Neuronal stem cell (in vitro differentiated cells): Measurements from ENCODE around the gene MALAT1.

ENCODE experiments used
- DNase-seq: peaks from one replicate; pipeline ENCODE4 v3.0.0-alpha.2; 2013; ENCODE audit warnings: low spot score
- H2AFZ ChIP-seq: one replicate; pipeline ENCODE4 v1.6.1; 2013; ENCODE audit warnings: mild to moderate bottlenecking, low read length, inconsistent platforms
- H2AK5ac ChIP-seq: 2 replicates; pipeline ENCODE4 v1.6.1; 2013; ENCODE audit warnings: low read depth, mild to moderate bottlenecking, inconsistent platforms, low read length, moderate library complexity, mixed read lengths
- H2BK120ac ChIP-seq: 2 replicates; pipeline ENCODE4 v1.6.1; 2013; ENCODE audit warnings: low read depth, mild to moderate bottlenecking, inconsistent platforms, low read length, moderate library complexity, mixed read lengths
- H2BK12ac ChIP-seq: one replicate; pipeline ENCODE4 v1.6.1; 2013; ENCODE audit warnings: low read length, inconsistent platforms
- H2BK15ac ChIP-seq: 2 replicates; pipeline ENCODE4 v1.6.1; 2013; ENCODE audit warnings: mild to moderate bottlenecking, low read length, inconsistent platforms, mixed read lengths
- H2BK5ac ChIP-seq: one replicate; pipeline ENCODE4 v1.6.1; 2013; ENCODE audit warnings: inconsistent platforms, mild to moderate bottlenecking, low read length, moderate library complexity
- H3K14ac ChIP-seq: one replicate; pipeline ENCODE4 v1.6.1; 2013; ENCODE audit warnings: low read length, inconsistent platforms
- H3K18ac ChIP-seq: 2 replicates; pipeline ENCODE4 v1.6.1; 2013; ENCODE audit warnings: low read length, inconsistent platforms
- H3K23ac ChIP-seq: 2 replicates; pipeline ENCODE4 v1.6.1; 2013; ENCODE audit warnings: low read depth, mild to moderate bottlenecking, mixed read lengths, low read length, inconsistent platforms; ENCODE audit not compliant: poor library complexity
- H3K27ac ChIP-seq: replicated peaks from 3 replicates; pipeline ENCODE4 v1.5.1; 2013; ENCODE audit warnings: low read length, inconsistent platforms
- H3K27me3 ChIP-seq, 3 experiments: 2 replicates each; pipeline ENCODE4 v1.6.1; 2013; ENCODE audit warnings: low read length in 3 of 3, mild to moderate bottlenecking in 2 of 3, inconsistent platforms in 1 of 3, low read depth in 1 of 3, mixed read lengths in 1 of 3, moderate library complexity in 1 of 3; ENCODE audit not compliant: control insufficient read depth in 3 of 3, insufficient read depth in 3 of 3
- H3K36me3 ChIP-seq, 2 donors: replicated peaks in 1 of 2; 2 replicates each; pipeline ENCODE4 v1.6.1; 2013; ENCODE audit warnings: low read length in 2 of 2; ENCODE audit not compliant: control insufficient read depth in 2 of 2, insufficient read depth in 2 of 2
- H3K4ac ChIP-seq: 2 replicates; pipeline ENCODE4 v1.6.1; 2013; ENCODE audit warnings: inconsistent platforms, mild to moderate bottlenecking, low read length, moderate library complexity
- H3K4me1 ChIP-seq, 2 donors: 1 replicate in 1 of 2; 2 replicates in 1 of 2; pipeline ENCODE4 v1.6.1; 2013; ENCODE audit warnings: low read length in 2 of 2, low read depth in 1 of 2; ENCODE audit not compliant: control insufficient read depth in 2 of 2, insufficient read depth in 1 of 2
- H3K4me2 ChIP-seq: one replicate; pipeline ENCODE4 v1.6.1; 2013; ENCODE audit warnings: mild to moderate bottlenecking, low read length, inconsistent platforms; ENCODE audit not compliant: insufficient read depth, poor library complexity, severe bottlenecking
- H3K4me3 ChIP-seq, 2 donors: 2 replicates each; pipeline ENCODE4 v1.5.1; 2013; ENCODE audit warnings: low read length in 2 of 2, mild to moderate bottlenecking in 2 of 2, inconsistent platforms in 1 of 2, moderate library complexity in 1 of 2
- H3K79me1 ChIP-seq: one replicate; pipeline ENCODE4 v1.6.1; 2013; ENCODE audit warnings: low read depth, mild to moderate bottlenecking, inconsistent platforms, low read length, moderate library complexity
- H3K9ac ChIP-seq: one replicate; pipeline ENCODE4 v1.6.1; 2013; ENCODE audit warnings: mild to moderate bottlenecking, low read depth, low read length, inconsistent platforms; ENCODE audit not compliant: poor library complexity
- H3K9me3 ChIP-seq, 2 donors: replicated peaks in 1 of 2; 2 replicates each; pipeline versions ENCODE3 to v1.6.1; 2013; ENCODE audit warnings: low read length in 2 of 2, mild to moderate bottlenecking in 2 of 2, inconsistent platforms in 1 of 2, low read depth in 1 of 2, mixed read lengths in 1 of 2, moderate library complexity in 1 of 2; ENCODE audit not compliant: control insufficient read depth in 2 of 2, insufficient read depth in 1 of 2
- H4K8ac ChIP-seq: one replicate; pipeline ENCODE4 v1.6.1; 2013; ENCODE audit warnings: low read depth, mild to moderate bottlenecking, inconsistent platforms, low read length, moderate library complexity
- H4K91ac ChIP-seq: one replicate; pipeline ENCODE4 v1.6.1; 2013; ENCODE audit warnings: low read length, low read depth, mild to moderate bottlenecking, inconsistent platforms; ENCODE audit not compliant: poor library complexity
- WGBS, 2 donors: extraction: QIAGEN DNeasy Blood & Tissue Kit; methylation state at CpG; one replicate each; pipeline ENCODE4 v1.1.7; 2013; ENCODE audit warnings: missing lambda C conversion rate in 2 of 2, mixed read lengths in 1 of 2; ENCODE audit not compliant: insufficient read length in 2 of 2, insufficient replicate concordance in 1 of 2; ENCODE audit errors: extremely low coverage in 2 of 2; 5-methylcytosine and 5-hydroxymethylcytosine counted together

The MALAT1 gene

GRCh38 chr11:65497141-65498041 lies 1.5 kb upstream of the MALAT1 start:
- no peak overlapping the region for H2BK15ac ChIP-seq
- H2AK5ac ChIP-seq, result peak overlapping the region; percentile 91
- H3K9ac ChIP-seq, result peak overlapping the region; percentile 97
- peak; percentile 99 for DNase-seq
- H3K79me1 ChIP-seq, result no peaks in the 10 kb centered on the region
- H4K8ac ChIP-seq, result no peak overlapping the region
- whole genome bisulfite sequencing, 2 donors, result no CpG with 5 or more reads among the region's 61 CpGs
- H3K4me3 ChIP-seq, result peak overlapping the region; percentile 72 to 90
- H3K4me1 ChIP-seq, result peaks cover 16 to 25% of the 10 kb centered on the region in 2 donors
- H2AFZ ChIP-seq, result no peak overlapping the region
- peak overlapping the region; percentile 100 for H3K27ac ChIP-seq
- H3K36me3 ChIP-seq, result peaks cover 14 to 21% of the 10 kb centered on the region in 2 donors
- H2BK12ac ChIP-seq, result no peak overlapping the region
- H3K23ac ChIP-seq, result peak overlapping the region; percentile 97
- peak overlapping the region; percentile 70 for H3K4me2 ChIP-seq
- peak overlapping the region; percentile 100 for H3K18ac ChIP-seq
- H3K4ac ChIP-seq, result no peak overlapping the region
- no peaks in the 10 kb centered on the region for H3K9me3 ChIP-seq
- H3K27me3 ChIP-seq, result no peaks in the 10 kb centered on the region
- peak overlapping the region; percentile 83 for H2BK5ac ChIP-seq
- peak overlapping the region; percentile 53 for H4K91ac ChIP-seq
- H3K14ac ChIP-seq, result no peak overlapping the region
- peak overlapping the region; percentile 13 for H2BK120ac ChIP-seq

- Histone ChIP-seq H3K4ac (peak overlapping the region; percentile 8), H3K4me3 (peak overlapping the region; percentile 72 to 90), H3K9ac (peak overlapping the region; percentile 65), H3K27me3 (no peaks in the 10 kb centered on the region), H2BK12ac (no peak overlapping the region), H3K4me2 (peak overlapping the region; percentile 70), H2BK15ac (no peak overlapping the region), H3K23ac (no peak overlapping the region), H3K14ac (peak overlapping the region; percentile 49), H2AFZ (no peak overlapping the region), H3K18ac (peak overlapping the region; percentile 100), H3K9me3 (no peaks in the 10 kb centered on the region), H4K8ac (no peak overlapping the region), H3K4me1 (peaks cover 10 to 18% of the 10 kb centered on the region in 2 donors), H2AK5ac (peak overlapping the region; percentile 91), H3K79me1 (no peaks in the 10 kb centered on the region), H2BK5ac (peak overlapping the region; percentile 83), H2BK120ac (peak overlapping the region; percentile 13), H3K27ac (peak overlapping the region; percentile 100), H3K36me3 (peaks cover 18 to 29% of the 10 kb centered on the region in 2 donors), H4K91ac (peak overlapping the region; percentile 53)
- DNase-seq, result no peak
- no CpG with 5 or more reads among the region's 24 CpGs for WGBS, 2 donors
Measured at GRCh38 chr11:65498042-65498726, 661 bp upstream of the MALAT1 start.

GRCh38 chr11:65498727-65498976 lies 193 bp upstream of the MALAT1 start:
- no peaks in the 10 kb centered on the region for H3K27me3 ChIP-seq
- peak overlapping the region; percentile 70 for H3K4me2 ChIP-seq
- no peak overlapping the region for H2BK15ac ChIP-seq
- peak overlapping the region; percentile 72 to 90 for H3K4me3 ChIP-seq
- peak overlapping the region; percentile 83 for H2BK5ac ChIP-seq
- no peak overlapping the region for H4K91ac ChIP-seq
- H3K23ac ChIP-seq, result peak overlapping the region; percentile 99
- H2BK120ac ChIP-seq, result no peak overlapping the region
- H3K4me1 ChIP-seq, result peaks cover 10 to 13% of the 10 kb centered on the region in 2 donors
- no peak overlapping the region for H3K4ac ChIP-seq
- H3K9me3 ChIP-seq, result no peaks in the 10 kb centered on the region
- H4K8ac ChIP-seq, result no peak overlapping the region
- peak overlapping the region; percentile 100 for H3K27ac ChIP-seq
- no peak overlapping the region for H2AK5ac ChIP-seq
- no peak overlapping the region for H3K14ac ChIP-seq
- no CpG with 5 or more reads among the region's 6 CpGs for WGBS, 2 donors
- no peak overlapping the region for H2AFZ ChIP-seq
- DNase-seq, result no peak
- no peak overlapping the region for H2BK12ac ChIP-seq
- H3K9ac ChIP-seq, result no peak overlapping the region
- no peaks in the 10 kb centered on the region for H3K79me1 ChIP-seq
- no peak overlapping the region for H3K18ac ChIP-seq
- peaks cover 18 to 34% of the 10 kb centered on the region in 2 donors for H3K36me3 ChIP-seq
